Cardiac fibroblast (primary cell): ENCODE results near the gene PLD1.

Experiments used
- DNase-seq, 2 donors: peaks; one replicate each; pipeline versions ENCODE4 v3.0.0 to v3.0.0-alpha.2; 2010; ENCODE audit warnings: low read depth in 2 of 2
- H3K4me3 ChIP-seq, 2 donors: replicated peaks in 1 of 2; 1 replicate in 1 of 2; 2 replicates in 1 of 2; pipeline ENCODE4 v1.5.1; 2011; ENCODE audit warnings: low read depth in 2 of 2, low read length in 2 of 2, mild to moderate bottlenecking in 2 of 2, moderate library complexity in 1 of 2
- CTCF ChIP-seq: IDR thresholded peaks from one replicate; pipeline ENCODE4 v1.5.1; 2011; ENCODE audit warnings: low read depth, mild to moderate bottlenecking, low read length, inconsistent platforms

Gene PLD1

GRCh38 chr3:171837698-171838097 lies 27.4 kb upstream of the PLD1 start:
- no peak for DNase-seq
- no peak overlapping the region for H3K4me3 ChIP-seq
- TF ChIP-seq CTCF, result no peak

GRCh38 chr3:171836855-171837254 lies 26.6 kb upstream of the PLD1 start:
- TF ChIP-seq CTCF, result no peak
- DNase-seq, result no peak

GRCh38 chr3:171835613-171836012 lies 25.3 kb upstream of the PLD1 start:
- no peak for DNase-seq
- no peak overlapping the region for H3K4me3 ChIP-seq
- no peak for TF ChIP-seq CTCF

More at GRCh38 chr3:171836855-171837254, 26.6 kb upstream of the PLD1 start:
- H3K4me3 ChIP-seq, result no peak overlapping the region

- H3K4me3 ChIP-seq, result no peak overlapping the region
- DNase-seq, result no peak
- no peak for TF ChIP-seq CTCF
Measured at GRCh38 chr3:171835116-171835515, 24.8 kb upstream of the PLD1 start.

- no peak overlapping the region for H3K4me3 ChIP-seq
- DNase-seq, result no peak
- no peak for TF ChIP-seq CTCF
Measured at GRCh38 chr3:171834461-171834801, 24.1 kb upstream of the PLD1 start.

GRCh38 chr3:171833789-171834460 lies 23.6 kb upstream of the PLD1 start:
- DNase-seq, result peak; percentile 74 to 88
- H3K4me3 ChIP-seq, result no peak overlapping the region

More at GRCh38 chr3:171833789-171834460, 23.6 kb upstream of the PLD1 start:
- TF ChIP-seq CTCF, result peak; percentile 42
